GM06990 (cell line): Measurements from ENCODE around the gene PMFBP1.
"Not testable (repeated sequence)": the region's sequence is repeated elsewhere in the genome, so short reads cannot be mapped to it uniquely, and the experiment has no call there.

Experiments used
- DNase-seq: peaks from one replicate; pipeline ENCODE4 v3.0.0-alpha.2; 2011; ENCODE audit not compliant: insufficient read length; ENCODE audit errors: extremely low read depth
- H3K27me3 ChIP-seq: replicated peaks from 2 replicates; pipeline ENCODE4 v1.6.0; 2011; ENCODE audit warnings: low read length; ENCODE audit not compliant: control insufficient read depth, insufficient read depth
- H3K36me3 ChIP-seq: 2 replicates; pipeline ENCODE4 v1.5.1; 2011; ENCODE audit warnings: low read length; ENCODE audit not compliant: control insufficient read depth, insufficient read depth
- H3K4me3 ChIP-seq: replicated peaks from 2 replicates; pipeline ENCODE4 v1.5.1; 2011; ENCODE audit warnings: low read depth, mild to moderate bottlenecking, control low read depth, low read length
- CTCF ChIP-seq: IDR thresholded peaks from 2 replicates; pipeline ENCODE4 v1.5.1; 2011; ENCODE audit warnings: low read length, control low read depth, mild to moderate bottlenecking, inconsistent platforms; ENCODE audit not compliant: insufficient read depth, poor library complexity, severe bottlenecking

The PMFBP1 gene

DNA sequence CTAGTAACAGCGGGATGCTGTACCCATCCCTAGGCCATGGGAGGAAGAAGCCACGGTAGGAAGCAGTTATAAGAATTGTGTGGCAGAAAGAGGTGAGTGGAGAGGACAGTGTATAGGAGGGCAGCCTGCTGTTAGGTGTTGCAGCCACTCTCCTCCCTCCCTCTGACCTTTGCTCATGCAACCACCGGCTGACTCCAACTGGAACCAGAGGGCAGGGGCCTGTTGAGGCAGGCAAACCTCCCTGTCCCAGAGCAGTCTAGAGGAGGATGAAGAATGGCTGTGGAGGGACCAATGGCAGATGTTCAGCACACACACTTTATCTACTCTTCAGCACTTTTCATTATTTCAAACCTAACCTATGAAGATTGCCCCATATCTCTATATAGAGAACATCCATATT, 80.7 kb downstream of the PMFBP1 start:
- Histone ChIP-seq H3K4me3 (no peak overlapping the region), H3K36me3 (peaks cover 7% of the 10 kb centered on the region), H3K27me3 (no peaks in the 10 kb centered on the region)
- no peak for TF ChIP-seq CTCF
- no peak for DNase-seq

DNA sequence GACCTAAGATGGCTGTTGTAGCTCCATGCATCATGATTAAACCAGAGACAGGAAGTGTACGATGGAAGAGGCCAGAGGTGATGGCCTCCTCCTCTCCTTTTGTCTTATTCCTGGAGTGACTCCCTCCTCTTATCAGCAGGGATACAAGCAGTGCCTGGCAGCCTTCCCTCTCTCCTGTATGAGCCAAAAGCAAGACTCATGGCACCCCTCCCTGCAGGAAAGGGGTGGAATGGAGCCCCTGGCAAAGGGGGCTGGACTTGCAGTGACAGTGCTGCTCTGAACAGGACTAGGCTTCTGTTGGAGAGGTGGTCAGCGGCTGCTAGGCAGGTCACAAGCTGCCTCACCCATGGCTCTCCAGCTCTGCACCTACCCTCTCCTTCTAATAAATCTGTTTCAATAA, 87.0 kb downstream of the PMFBP1 start:
- DNase-seq = no peak
- Histone ChIP-seq H3K4me3 (no peak overlapping the region), H3K27me3 (no peaks in the 10 kb centered on the region), H3K36me3 (peaks cover 11% of the 10 kb centered on the region)
- TF ChIP-seq CTCF = no peak

GRCh38 chr16:72084445-72084844, 87.5 kb downstream of the PMFBP1 start:
- Histone ChIP-seq H3K27me3 (no peaks in the 10 kb centered on the region), H3K36me3 (peaks cover 10% of the 10 kb centered on the region), H3K4me3 (no peak overlapping the region)
- no peak for DNase-seq
- no peak for TF ChIP-seq CTCF

DNA sequence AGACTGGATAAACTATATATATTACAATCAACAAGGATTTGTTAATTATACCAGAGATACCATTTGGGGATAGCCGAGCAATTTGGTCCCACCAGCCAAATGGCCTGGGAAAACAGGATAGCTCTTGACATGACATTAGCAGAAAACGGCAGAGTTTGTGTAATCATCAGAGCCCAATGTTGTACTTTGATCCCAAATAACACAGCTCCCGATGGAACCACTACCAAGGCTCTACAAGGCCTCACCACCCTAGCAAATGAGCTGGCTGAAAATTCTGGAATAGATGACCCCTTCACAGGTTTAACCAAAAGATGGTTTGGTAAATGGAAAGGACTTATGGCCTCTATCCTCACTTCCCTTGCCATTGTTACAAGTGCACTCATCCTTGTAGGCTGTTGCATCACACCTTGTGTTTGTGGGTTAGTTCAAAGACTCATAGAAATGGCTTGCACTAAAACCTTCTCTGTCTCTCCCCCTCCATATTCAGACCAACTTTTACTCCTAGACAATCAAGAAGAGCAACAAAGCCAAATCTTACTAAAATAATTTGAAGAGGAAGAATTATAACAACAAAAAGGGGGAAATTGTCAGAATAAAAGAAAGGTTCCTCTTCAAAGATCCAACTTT, 88.1 kb downstream of the PMFBP1 start:
- DNase-seq = no peak
- Histone ChIP-seq H3K27me3 (no peaks in the 10 kb centered on the region), H3K36me3 (peaks cover 6% of the 10 kb centered on the region), H3K4me3 (no peak overlapping the region)
- TF ChIP-seq CTCF = no peak

- H3K4me3 ChIP-seq, DNase-seq, H3K36me3 ChIP-seq, H3K27me3 ChIP-seq: not testable (repeated sequence)
Observed at GRCh38 chr16:72076991-72077706, 94.8 kb downstream of the PMFBP1 start.

GRCh38 chr16:72075067-72075466, 96.9 kb downstream of the PMFBP1 start:
- not testable (repeated sequence) for H3K36me3 ChIP-seq, H3K27me3 ChIP-seq, DNase-seq, H3K4me3 ChIP-seq
